Measurements from ENCODE around the gene GRK2. TPM values are rescaled to one million over a fixed set of nuclear protein-coding genes. Genes with fewer than 3 reads are reported as not detected.

Gene GRK2
- total RNA-seq, 1 experiment from 2014 or later, result 49.7 TPM

Other genes with a start within 250 kb of the GRK2 start
- 0.06 and 0.13 TPM in 2 replicates for gene SYT12, start 243.3 kb upstream of the GRK2 start, total RNA-seq (2014; rRNA removed; shearing (Covaris generic))
- not detected in 2 replicates for gene RHOD, start 209.6 kb upstream of the GRK2 start, total RNA-seq (2014; rRNA removed; shearing (Covaris generic))
- gene KDM2A, start 147.2 kb upstream of the GRK2 start, total RNA-seq (2014; rRNA removed; shearing (Covaris generic)), result 32.2 and 33.7 TPM in 2 replicates
- gene ANKRD13D, start 22.8 kb downstream of the GRK2 start, total RNA-seq (2014; rRNA removed; shearing (Covaris generic)), result 15.3 and 19.9 TPM in 2 replicates
- gene SSH3, start 37.1 kb downstream of the GRK2 start, total RNA-seq (2014; rRNA removed; shearing (Covaris generic)), result 2.5 TPM in 2 replicates
- gene POLD4, start 87.1 kb downstream of the GRK2 start, total RNA-seq (2014; rRNA removed; shearing (Covaris generic)), result 35.4 and 37.5 TPM in 2 replicates
- gene CLCF1, start 107.1 kb downstream of the GRK2 start, total RNA-seq (2014; rRNA removed; shearing (Covaris generic)), result 5.2 and 6.1 TPM in 2 replicates
- gene RAD9A, start 125.5 kb downstream of the GRK2 start, total RNA-seq (2014; rRNA removed; shearing (Covaris generic)), result 9.4 and 11.7 TPM in 2 replicates
- 169 and 197 TPM in 2 replicates for gene PPP1CA, start 135.4 kb downstream of the GRK2 start, total RNA-seq (2014; rRNA removed; shearing (Covaris generic))
- gene TBC1D10C, start 137.6 kb downstream of the GRK2 start, total RNA-seq (2014; rRNA removed; shearing (Covaris generic)), result not detected in 2 replicates
- gene CARNS1, start 149.2 kb downstream of the GRK2 start, total RNA-seq (2014; rRNA removed; shearing (Covaris generic)), result 0.05 and 0.08 TPM in 2 replicates
- gene RPS6KB2, start 162.0 kb downstream of the GRK2 start, total RNA-seq (2014; rRNA removed; shearing (Covaris generic)), result 25.9 and 33.5 TPM in 2 replicates
- 1.1 TPM in 1 of 2 replicates, not detected in the other for gene PTPRCAP, start 171.2 kb downstream of the GRK2 start, total RNA-seq (2014; rRNA removed; shearing (Covaris generic))
- 25.5 and 30.1 TPM in 2 replicates for gene CORO1B, start 177.0 kb downstream of the GRK2 start, total RNA-seq (2014; rRNA removed; shearing (Covaris generic))
- gene GPR152, start 186.3 kb downstream of the GRK2 start, total RNA-seq (2014; rRNA removed; shearing (Covaris generic)), result not detected in 2 replicates
- 1.2 and 2.6 TPM in 2 replicates for gene CABP4, start 188.9 kb downstream of the GRK2 start, total RNA-seq (2014; rRNA removed; shearing (Covaris generic))
- 7.6 TPM in 2 replicates for gene TMEM134, start 202.8 kb downstream of the GRK2 start, total RNA-seq (2014; rRNA removed; shearing (Covaris generic))
- 39.8 and 45.4 TPM in 2 replicates for gene AIP, start 216.6 kb downstream of the GRK2 start, total RNA-seq (2014; rRNA removed; shearing (Covaris generic))
- 7.9 and 9.7 TPM in 2 replicates for gene PITPNM1, start 238.9 kb downstream of the GRK2 start, total RNA-seq (2014; rRNA removed; shearing (Covaris generic))
- gene CDK2AP2, start 241.7 kb downstream of the GRK2 start, total RNA-seq (2014; rRNA removed; shearing (Covaris generic)), result 15.8 and 15.9 TPM in 2 replicates